ENCODE results near the gene WDR75.

GRCh38 chr2:189519631-189520387 lies 78.5 kb downstream of the WDR75 start:
- no peak for TF ChIP-seq POLR2A (IDR thresholded peaks at IDR 0.05)
- TF ChIP-seq POLR2AphosphoS5 (IDR thresholded peaks at IDR 0.05): no peak
